Astrocyte of the spinal cord (primary cell): ENCODE results near the gene PRKAG2.

Source experiments
- DNase-seq: peaks from one replicate; pipeline ENCODE4 v3.0.0; 2011; ENCODE audit warnings: low read depth, low spot score
- H3K4me3 ChIP-seq: 2 replicates; pipeline ENCODE4 v1.5.1; 2011; ENCODE audit warnings: low read depth, mild to moderate bottlenecking, low read length, moderate library complexity
- in situ Hi-C: cut with HindIII; loops from 2 replicates; pipeline ENCODE4 v1.10.0; 2017; ENCODE audit warnings: low sequenced_read_pairs
- TF ChIP-seq, protein P1 (sequence below): IDR thresholded peaks from 2 replicates; pipeline ENCODE4 v1.5.1; 2012; ENCODE audit warnings: low read depth, mild to moderate bottlenecking, low read length, inconsistent platforms

PRKAG2 gene

DNA sequence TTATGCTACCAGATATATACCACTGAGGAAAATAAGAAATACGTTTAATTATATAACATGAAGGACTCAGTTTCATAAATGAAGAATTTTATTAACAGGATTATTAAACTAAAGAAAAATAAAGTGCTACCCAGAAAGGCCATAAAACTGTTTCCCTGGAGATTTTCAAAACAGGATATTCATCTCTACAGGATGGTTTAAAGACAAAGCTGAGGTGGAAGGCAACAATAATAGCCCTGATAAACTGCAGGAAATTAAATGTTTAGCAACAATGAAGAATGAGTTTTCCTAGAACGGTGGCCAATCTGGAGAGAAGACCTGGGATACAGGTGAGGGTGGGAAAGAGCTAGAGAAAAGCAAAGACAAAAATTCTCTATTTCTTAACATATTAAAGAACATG lies 369.1 kb downstream of the PRKAG2 start:
- no peak for DNase-seq
- H3K4me3 ChIP-seq, result no peak overlapping the region
- in situ Hi-C loops, result no loop called here
- TF ChIP-seq, protein P1, sequence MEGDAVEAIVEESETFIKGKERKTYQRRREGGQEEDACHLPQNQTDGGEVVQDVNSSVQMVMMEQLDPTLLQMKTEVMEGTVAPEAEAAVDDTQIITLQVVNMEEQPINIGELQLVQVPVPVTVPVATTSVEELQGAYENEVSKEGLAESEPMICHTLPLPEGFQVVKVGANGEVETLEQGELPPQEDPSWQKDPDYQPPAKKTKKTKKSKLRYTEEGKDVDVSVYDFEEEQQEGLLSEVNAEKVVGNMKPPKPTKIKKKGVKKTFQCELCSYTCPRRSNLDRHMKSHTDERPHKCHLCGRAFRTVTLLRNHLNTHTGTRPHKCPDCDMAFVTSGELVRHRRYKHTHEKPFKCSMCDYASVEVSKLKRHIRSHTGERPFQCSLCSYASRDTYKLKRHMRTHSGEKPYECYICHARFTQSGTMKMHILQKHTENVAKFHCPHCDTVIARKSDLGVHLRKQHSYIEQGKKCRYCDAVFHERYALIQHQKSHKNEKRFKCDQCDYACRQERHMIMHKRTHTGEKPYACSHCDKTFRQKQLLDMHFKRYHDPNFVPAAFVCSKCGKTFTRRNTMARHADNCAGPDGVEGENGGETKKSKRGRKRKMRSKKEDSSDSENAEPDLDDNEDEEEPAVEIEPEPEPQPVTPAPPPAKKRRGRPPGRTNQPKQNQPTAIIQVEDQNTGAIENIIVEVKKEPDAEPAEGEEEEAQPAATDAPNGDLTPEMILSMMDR, result no peak

DNA sequence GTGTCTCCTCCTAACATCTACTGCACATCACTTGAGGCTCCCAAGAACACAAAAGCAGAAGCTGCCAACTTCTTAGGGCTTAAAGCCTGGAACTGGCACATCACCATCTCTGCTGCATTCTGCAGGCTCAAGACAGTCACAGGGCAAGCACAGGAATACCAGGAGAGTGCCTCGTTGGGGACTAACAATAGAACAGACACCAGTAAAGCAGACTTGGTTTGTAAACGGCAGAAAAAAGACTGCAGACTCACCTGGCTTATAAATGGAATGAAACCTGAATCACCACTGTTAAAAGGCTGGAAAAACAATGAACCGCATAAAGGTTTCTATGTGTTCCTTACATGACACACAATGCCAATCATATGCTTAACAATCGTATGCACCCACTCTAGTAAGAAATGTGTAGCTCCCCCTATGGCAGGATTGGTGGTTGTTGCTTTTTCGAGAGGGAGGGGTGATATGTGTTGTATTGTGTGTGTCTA lies 370.0 kb downstream of the PRKAG2 start:
- no peak overlapping the region for H3K4me3 ChIP-seq
- in situ Hi-C loops, result no loop called here
- TF ChIP-seq, protein P1, result no peak
- no peak for DNase-seq
